Liver (tissue), 9 donors: Measurements from ENCODE around the gene NF1. TPM values are rescaled to one million over a fixed set of nuclear protein-coding genes. Genes with fewer than 3 reads are reported as not detected.

ENCODE experiments used
- DNase-seq: peaks from one replicate; pipeline ENCODE4 v3.0.0-alpha.2; 2017; ENCODE audit warnings: low spot score
- H3K27ac ChIP-seq, 2 donors: one replicate each; pipeline ENCODE4 v1.7.0; 2013; ENCODE audit warnings: inconsistent platforms in 2 of 2, low read length in 2 of 2, control low read depth in 1 of 2, low read depth in 1 of 2, mild to moderate bottlenecking in 1 of 2
- H3K27me3 ChIP-seq, 4 donors: one replicate each; pipeline versions ENCODE4 v1.6.1 to v1.7.0; 2013; ENCODE audit warnings: low read length in 3 of 4, inconsistent platforms in 1 of 4, mild to moderate bottlenecking in 1 of 4, moderate library complexity in 1 of 4; ENCODE audit not compliant: control insufficient read depth in 4 of 4, insufficient read depth in 4 of 4
- H3K36me3 ChIP-seq, 4 donors: one replicate each; pipeline versions ENCODE4 v1.6.1 to v1.7.0; 2013; ENCODE audit warnings: low read length in 3 of 4, mild to moderate bottlenecking in 3 of 4, low read depth in 1 of 4, moderate library complexity in 1 of 4; ENCODE audit not compliant: control insufficient read depth in 4 of 4, insufficient read depth in 3 of 4
- H3K4me1 ChIP-seq, 4 donors: one replicate each; pipeline versions ENCODE4 v1.6.1 to v1.7.0; 2013; ENCODE audit warnings: low read length in 3 of 4, mild to moderate bottlenecking in 3 of 4, moderate library complexity in 1 of 4; ENCODE audit not compliant: control insufficient read depth in 4 of 4, insufficient read depth in 4 of 4
- H3K4me3 ChIP-seq, 3 donors: one replicate each; pipeline versions ENCODE4 v1.6.1 to v1.7.0; 2013; ENCODE audit warnings: low read length in 3 of 3, control low read depth in 1 of 3, low read depth in 1 of 3, mild to moderate bottlenecking in 1 of 3
- H3K9ac ChIP-seq, 2 donors: one replicate each; pipeline ENCODE4 v1.7.0; 2013; ENCODE audit warnings: low read length in 2 of 2, mild to moderate bottlenecking in 2 of 2, moderate library complexity in 2 of 2, control low read depth in 1 of 2, low read depth in 1 of 2
- H3K9me3 ChIP-seq, 4 donors: one replicate each; pipeline versions ENCODE4 v1.6.1 to v1.7.0; 2013; ENCODE audit warnings: low read length in 3 of 4; ENCODE audit not compliant: control insufficient read depth in 4 of 4
- EGR1 ChIP-seq, 2 donors: IDR thresholded peaks; 2 replicates each; pipeline ENCODE4 v1.6.1; 2016 to 2018; ENCODE audit warnings: antibody characterized with exemption in 2 of 2, low read depth in 2 of 2
- FOXA1 ChIP-seq: IDR thresholded peaks from 2 replicates; pipeline ENCODE4 v1.6.1; 2016; ENCODE audit warnings: antibody characterized with exemption
- FOXA2 ChIP-seq: IDR thresholded peaks from 2 replicates; pipeline ENCODE4 v1.6.1; 2016; ENCODE audit warnings: antibody characterized with exemption
- GABPA ChIP-seq, 2 donors: IDR thresholded peaks in 1 of 2; conservative IDR thresholded peaks in 1 of 2; 2 replicates each; pipeline ENCODE4 v1.6.1; 2016; ENCODE audit warnings: antibody characterized with exemption in 2 of 2, mild to moderate bottlenecking in 1 of 2, moderate library complexity in 1 of 2
- HNF4A ChIP-seq, 2 donors: conservative IDR thresholded peaks; 2 replicates each; pipeline ENCODE4 v1.6.1; 2016; ENCODE audit warnings: antibody characterized with exemption in 2 of 2, mild to moderate bottlenecking in 2 of 2
- HNF4G ChIP-seq: IDR thresholded peaks from 2 replicates; pipeline ENCODE4 v1.6.1; 2016; ENCODE audit warnings: antibody characterized with exemption
- JUND ChIP-seq, 2 donors: IDR thresholded peaks; 2 replicates each; pipeline ENCODE4 v1.6.1; 2016; ENCODE audit warnings: antibody characterized with exemption in 2 of 2
- NR2F2 ChIP-seq: IDR thresholded peaks from 2 replicates; pipeline ENCODE4 v1.6.1; 2016; ENCODE audit warnings: antibody characterized with exemption
- RAD21 ChIP-seq, 2 donors: IDR thresholded peaks; 2 replicates each; pipeline ENCODE4 v1.6.1; 2016; ENCODE audit warnings: antibody characterized with exemption in 2 of 2, mild to moderate bottlenecking in 2 of 2
- RXRA ChIP-seq, 2 donors: IDR thresholded peaks; 2 replicates each; pipeline ENCODE4 v1.6.1; 2017 to 2018; ENCODE audit warnings: antibody characterized with exemption in 2 of 2, mild to moderate bottlenecking in 1 of 2
- SP1 ChIP-seq: IDR thresholded peaks from 2 replicates; pipeline ENCODE4 v1.6.1; 2018; ENCODE audit warnings: antibody characterized with exemption, mild to moderate bottlenecking
- TAF1 ChIP-seq: conservative IDR thresholded peaks from 2 replicates; pipeline ENCODE4 v1.6.1; 2016; ENCODE audit warnings: antibody characterized with exemption, mild to moderate bottlenecking
- YY1 ChIP-seq: IDR thresholded peaks from 2 replicates; pipeline ENCODE4 v1.6.1; 2016; ENCODE audit warnings: antibody characterized with exemption, mild to moderate bottlenecking
- polyA plus RNA-seq, 2 donors: library from polyadenylated mRNA; stranded (reverse) in 1 of 2; unstranded in 1 of 2; fragments of 200-250 nt in 1 of 2; fragments of >200 nt in 1 of 2; fragmentation: Nextera tagmentation in 1 of 2; extraction: Ambion mirVana in 1 of 2; gene quantifications; one replicate each; pipeline versions ENCODE4 v1.2.1 to v1.2.3, GENCODE V29; 2013 to 2015
- total RNA-seq, 2 donors: library from RNA; depleted of rRNA; stranded (reverse); fragments of >200 nt; gene quantifications; one replicate each; pipeline ENCODE4 v1.2.3, GENCODE V29; 2014
- TF ChIP-seq, protein P1 (sequence below): IDR thresholded peaks from 2 replicates; pipeline ENCODE4 v1.6.1; 2016; ENCODE audit warnings: antibody characterized with exemption
- TF ChIP-seq, protein P2 (sequence below): IDR thresholded peaks from 2 replicates; pipeline ENCODE4 v1.6.1; 2016; ENCODE audit warnings: antibody characterized with exemption
- TF ChIP-seq, protein P3 (sequence below): IDR thresholded peaks from 2 replicates; pipeline ENCODE4 v1.6.1; 2016; ENCODE audit warnings: antibody characterized with exemption
- TF ChIP-seq, protein P4 (sequence below): IDR thresholded peaks from 2 replicates; pipeline ENCODE4 v1.6.1; 2016; ENCODE audit warnings: antibody characterized with exemption, mild to moderate bottlenecking
- TF ChIP-seq, protein P5 (sequence below): fragments of 150-350 bp; IDR thresholded peaks from 2 replicates; pipeline ENCODE4 v1.5.1; 2017; ENCODE audit warnings: improper control_type of control experiment, low read depth, low read length; ENCODE audit not compliant: missing input control
- donor health status: healthy.
- donor health status: healthy.
- donor health status: healthy.
- donor health status: healthy.
- donor health status: healthy.

NF1 gene
- total and polyA plus RNA-seq, 4 donors = 4.6 to 42.6 (median 13.5) TPM

DNA sequence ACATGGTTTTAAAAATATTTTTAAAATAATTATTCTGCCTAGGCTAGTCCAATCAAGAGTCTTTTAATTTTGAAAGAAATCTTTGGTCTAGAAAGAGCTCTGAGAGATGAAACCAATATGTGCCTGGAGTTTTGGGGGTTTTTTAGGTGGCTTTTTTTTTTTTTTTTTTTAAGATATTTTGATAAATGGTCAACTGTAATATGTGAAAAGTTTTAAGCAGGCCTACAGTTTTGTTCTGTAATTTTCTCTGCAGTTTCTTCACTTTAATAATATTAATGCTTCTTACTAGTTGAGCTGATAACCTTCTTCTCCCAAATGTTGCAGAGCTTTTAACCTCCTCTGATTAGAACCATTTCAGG is 157.2 kb downstream of the NF1 start:
- no peak overlapping the region for H3K4me3 ChIP-seq
- no peak for DNase-seq
- H3K27ac ChIP-seq = no peak overlapping the region
- no peaks in the 10 kb centered on the region for H3K4me1 ChIP-seq
- no peak overlapping the region for H3K9ac ChIP-seq
- no peaks in the 10 kb centered on the region for H3K9me3 ChIP-seq
- peaks cover 0 to 7% (median 3%) of the 10 kb centered on the region in 4 donors for H3K36me3 ChIP-seq
- no peak for TF ChIP-seq RXRA (IDR thresholded peaks at IDR 0.05)
- TF ChIP-seq, protein P1, sequence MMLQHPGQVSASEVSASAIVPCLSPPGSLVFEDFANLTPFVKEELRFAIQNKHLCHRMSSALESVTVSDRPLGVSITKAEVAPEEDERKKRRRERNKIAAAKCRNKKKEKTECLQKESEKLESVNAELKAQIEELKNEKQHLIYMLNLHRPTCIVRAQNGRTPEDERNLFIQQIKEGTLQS = no peak
- no peak for TF ChIP-seq SP1
- TF ChIP-seq, protein P2, sequence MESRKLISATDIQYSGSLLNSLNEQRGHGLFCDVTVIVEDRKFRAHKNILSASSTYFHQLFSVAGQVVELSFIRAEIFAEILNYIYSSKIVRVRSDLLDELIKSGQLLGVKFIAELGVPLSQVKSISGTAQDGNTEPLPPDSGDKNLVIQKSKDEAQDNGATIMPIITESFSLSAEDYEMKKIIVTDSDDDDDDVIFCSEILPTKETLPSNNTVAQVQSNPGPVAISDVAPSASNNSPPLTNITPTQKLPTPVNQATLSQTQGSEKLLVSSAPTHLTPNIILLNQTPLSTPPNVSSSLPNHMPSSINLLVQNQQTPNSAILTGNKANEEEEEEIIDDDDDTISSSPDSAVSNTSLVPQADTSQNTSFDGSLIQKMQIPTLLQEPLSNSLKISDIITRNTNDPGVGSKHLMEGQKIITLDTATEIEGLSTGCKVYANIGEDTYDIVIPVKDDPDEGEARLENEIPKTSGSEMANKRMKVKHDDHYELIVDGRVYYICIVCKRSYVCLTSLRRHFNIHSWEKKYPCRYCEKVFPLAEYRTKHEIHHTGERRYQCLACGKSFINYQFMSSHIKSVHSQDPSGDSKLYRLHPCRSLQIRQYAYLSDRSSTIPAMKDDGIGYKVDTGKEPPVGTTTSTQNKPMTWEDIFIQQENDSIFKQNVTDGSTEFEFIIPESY = no peak
- TF ChIP-seq JUND (IDR thresholded peaks at IDR 0.05) = no peak
- no peak for TF ChIP-seq YY1
- no peak for TF ChIP-seq FOXA1
- TF ChIP-seq RAD21 (IDR thresholded peaks at IDR 0.05) = no peak
- TF ChIP-seq, protein P3, sequence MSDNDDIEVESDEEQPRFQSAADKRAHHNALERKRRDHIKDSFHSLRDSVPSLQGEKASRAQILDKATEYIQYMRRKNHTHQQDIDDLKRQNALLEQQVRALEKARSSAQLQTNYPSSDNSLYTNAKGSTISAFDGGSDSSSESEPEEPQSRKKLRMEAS = no peak
- no peak for TF ChIP-seq HNF4G
- no peak for TF ChIP-seq GABPA (IDR thresholded peaks at IDR 0.05 in 1 of 2, conservative IDR thresholded peaks at IDR 0.05 in 1 of 2)
- TF ChIP-seq NR2F2 = no peak
- TF ChIP-seq HNF4A (conservative IDR thresholded peaks at IDR 0.05) = no peak
- TF ChIP-seq EGR1 (IDR thresholded peaks at IDR 0.05; ENCODE audit: low read depth in 2 of 2) = no peak
- TF ChIP-seq, protein P4, sequence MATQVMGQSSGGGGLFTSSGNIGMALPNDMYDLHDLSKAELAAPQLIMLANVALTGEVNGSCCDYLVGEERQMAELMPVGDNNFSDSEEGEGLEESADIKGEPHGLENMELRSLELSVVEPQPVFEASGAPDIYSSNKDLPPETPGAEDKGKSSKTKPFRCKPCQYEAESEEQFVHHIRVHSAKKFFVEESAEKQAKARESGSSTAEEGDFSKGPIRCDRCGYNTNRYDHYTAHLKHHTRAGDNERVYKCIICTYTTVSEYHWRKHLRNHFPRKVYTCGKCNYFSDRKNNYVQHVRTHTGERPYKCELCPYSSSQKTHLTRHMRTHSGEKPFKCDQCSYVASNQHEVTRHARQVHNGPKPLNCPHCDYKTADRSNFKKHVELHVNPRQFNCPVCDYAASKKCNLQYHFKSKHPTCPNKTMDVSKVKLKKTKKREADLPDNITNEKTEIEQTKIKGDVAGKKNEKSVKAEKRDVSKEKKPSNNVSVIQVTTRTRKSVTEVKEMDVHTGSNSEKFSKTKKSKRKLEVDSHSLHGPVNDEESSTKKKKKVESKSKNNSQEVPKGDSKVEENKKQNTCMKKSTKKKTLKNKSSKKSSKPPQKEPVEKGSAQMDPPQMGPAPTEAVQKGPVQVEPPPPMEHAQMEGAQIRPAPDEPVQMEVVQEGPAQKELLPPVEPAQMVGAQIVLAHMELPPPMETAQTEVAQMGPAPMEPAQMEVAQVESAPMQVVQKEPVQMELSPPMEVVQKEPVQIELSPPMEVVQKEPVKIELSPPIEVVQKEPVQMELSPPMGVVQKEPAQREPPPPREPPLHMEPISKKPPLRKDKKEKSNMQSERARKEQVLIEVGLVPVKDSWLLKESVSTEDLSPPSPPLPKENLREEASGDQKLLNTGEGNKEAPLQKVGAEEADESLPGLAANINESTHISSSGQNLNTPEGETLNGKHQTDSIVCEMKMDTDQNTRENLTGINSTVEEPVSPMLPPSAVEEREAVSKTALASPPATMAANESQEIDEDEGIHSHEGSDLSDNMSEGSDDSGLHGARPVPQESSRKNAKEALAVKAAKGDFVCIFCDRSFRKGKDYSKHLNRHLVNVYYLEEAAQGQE = no peak
- TF ChIP-seq FOXA2 = no peak
- TF ChIP-seq, protein P5, sequence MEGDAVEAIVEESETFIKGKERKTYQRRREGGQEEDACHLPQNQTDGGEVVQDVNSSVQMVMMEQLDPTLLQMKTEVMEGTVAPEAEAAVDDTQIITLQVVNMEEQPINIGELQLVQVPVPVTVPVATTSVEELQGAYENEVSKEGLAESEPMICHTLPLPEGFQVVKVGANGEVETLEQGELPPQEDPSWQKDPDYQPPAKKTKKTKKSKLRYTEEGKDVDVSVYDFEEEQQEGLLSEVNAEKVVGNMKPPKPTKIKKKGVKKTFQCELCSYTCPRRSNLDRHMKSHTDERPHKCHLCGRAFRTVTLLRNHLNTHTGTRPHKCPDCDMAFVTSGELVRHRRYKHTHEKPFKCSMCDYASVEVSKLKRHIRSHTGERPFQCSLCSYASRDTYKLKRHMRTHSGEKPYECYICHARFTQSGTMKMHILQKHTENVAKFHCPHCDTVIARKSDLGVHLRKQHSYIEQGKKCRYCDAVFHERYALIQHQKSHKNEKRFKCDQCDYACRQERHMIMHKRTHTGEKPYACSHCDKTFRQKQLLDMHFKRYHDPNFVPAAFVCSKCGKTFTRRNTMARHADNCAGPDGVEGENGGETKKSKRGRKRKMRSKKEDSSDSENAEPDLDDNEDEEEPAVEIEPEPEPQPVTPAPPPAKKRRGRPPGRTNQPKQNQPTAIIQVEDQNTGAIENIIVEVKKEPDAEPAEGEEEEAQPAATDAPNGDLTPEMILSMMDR = no peak
- TF ChIP-seq TAF1 = no peak
- no peaks in the 10 kb centered on the region for H3K27me3 ChIP-seq
